Caki2 (cell line): ENCODE data around the gene ACACA. TPM values are rescaled to one million over a fixed set of nuclear protein-coding genes. Genes with fewer than 3 reads are reported as not detected.

Experiments used
- DNase-seq: peaks from one replicate; pipeline ENCODE4 v3.0.0-alpha.2; 2015; ENCODE audit warnings: low read depth
- in situ Hi-C: cut with HindIII; loops from 2 replicates; pipeline ENCODE4 v1.10.0; 2016; ENCODE audit warnings: low sequenced_read_pairs, low pct_unique_long_range_greater_than_20kb, mixed read lengths
- total RNA-seq: library from RNA; depleted of rRNA; stranded (reverse); fragments of >200 nt; shearing (Covaris generic); gene quantifications from 2 replicates; pipeline ENCODE4 v1.2.3, GENCODE V29; 2014; ENCODE audit warnings: low replicate concordance; rRNA removed

Gene ACACA
- total RNA-seq, 1 experiment from 2014 or later = 30.8 TPM

GRCh38 chr17:37052450-37052849, 354.2 kb downstream of the ACACA start:
- no peak for DNase-seq
- in situ Hi-C loops = no loop called here

GRCh38 chr17:37051833-37052232, 354.8 kb downstream of the ACACA start:
- in situ Hi-C loops = no loop called here
- no peak for DNase-seq

- no peak for DNase-seq
- in situ Hi-C loops = no loop called here
These were observed 355.3 kb downstream of the ACACA start for GRCh38 chr17:37051381-37051780.

GRCh38 chr17:37050920-37051319, 355.7 kb downstream of the ACACA start:
- in situ Hi-C loops = no loop called here
- no peak for DNase-seq

- no peak for DNase-seq
- in situ Hi-C loops = no loop called here
These were observed 357.8 kb downstream of the ACACA start for GRCh38 chr17:37048811-37049210.

- in situ Hi-C loops = no loop called here
- peak; percentile 63 for DNase-seq
These were observed 359.0 kb downstream of the ACACA start for GRCh38 chr17:37047631-37048104.

GRCh38 chr17:37045351-37045922, 361.2 kb downstream of the ACACA start:
- in situ Hi-C loops = no loop called here
- DNase-seq = no peak

GRCh38 chr17:37043201-37043600, 363.4 kb downstream of the ACACA start:
- DNase-seq = no peak
- in situ Hi-C loops = no loop called here

GRCh38 chr17:37041932-37042331, 364.7 kb downstream of the ACACA start:
- no peak for DNase-seq
- in situ Hi-C loops = no loop called here

GRCh38 chr17:37039269-37039668, 367.4 kb downstream of the ACACA start:
- DNase-seq = no peak
- in situ Hi-C loops = no loop called here

- in situ Hi-C loops = no loop called here
- no peak for DNase-seq
These were observed 369.0 kb downstream of the ACACA start for GRCh38 chr17:37037590-37038155.

Other genes with a start within 250 kb of the ACACA start
- gene C17orf78, start 30.9 kb downstream of the ACACA start, total RNA-seq = not detected in 2 replicates
- 6.8 and 14.1 TPM in 2 replicates for gene TADA2A, start 50 bp upstream of the ACACA start, total RNA-seq
- gene DUSP14, start 83.1 kb upstream of the ACACA start, total RNA-seq = 39.4 and 40.2 TPM in 2 replicates
- gene SYNRG, start 202.6 kb upstream of the ACACA start, total RNA-seq = 3.9 and 6.8 TPM in 2 replicates
- 22.1 and 26.7 TPM in 2 replicates for gene DDX52, start 236.6 kb upstream of the ACACA start, total RNA-seq